K562 (cell line): ENCODE data around the gene SPECC1L. TPM values are rescaled to one million over a fixed set of nuclear protein-coding genes. Genes with fewer than 3 reads are reported as not detected.

ENCODE experiments used
- ATAC-seq: fragments of 200-7000 bp; cut with Tn5 transposase; 3 replicates; pipeline ENCODE4 v1.9.1; 2020; ENCODE audit warnings: moderate library complexity
- BruUV-seq: library from RNA; stranded (reverse); fragments of 400-500 nt; replicated peaks from 2 replicates; lab custom pipeline; 2021; lab: Mats Ljungman, UMichigan
- CTCF ChIA-PET: fragments of 300-600 bp; formaldehyde crosslinking; extraction: SDS; loops from one replicate; lab custom pipeline; 2021; ENCODE audit warnings: low intra/inter-chr PET ratio; lab: Yijun Ruan, JAX
- POLR2A ChIA-PET: fragments of 300-600, 350-650 bp; sonication (Branson Sonifier 250); formaldehyde crosslinking; extraction: SDS; loops from one replicate; lab custom pipeline; 2021; ENCODE audit warnings: antibody characterized with exemption, inconsistent platforms; lab: Yijun Ruan, JAX
- DNase-seq, 4 experiments: peaks; one replicate each; pipeline versions ENCODE4 v3.0.0 to v3.0.0-alpha.2; 2011 to 2018; ENCODE audit warnings: low spot score in 3 of 4, mixed read lengths in 3 of 4; ENCODE audit errors: extremely low read depth in 1 of 4
- FAIRE-seq: peaks from 2 replicates; lab custom pipeline; 2011; peaks lifted over from hg19 to GRCh38; lab: Jason Lieb, UNC
- H2AFZ ChIP-seq: 2 replicates; pipeline ENCODE4 v1.6.0; 2011; ENCODE audit warnings: low read depth, low read length, control low read depth, inconsistent platforms
- H3K27ac ChIP-seq: fragments of 200-600 bp; 3 replicates; pipeline ENCODE4 v1.8.0; 2011; ENCODE audit warnings: low read depth, mild to moderate bottlenecking, control low read depth, inconsistent platforms, low read length, moderate library complexity, mixed read lengths; ENCODE audit errors: extremely low read depth
- H3K27me3 ChIP-seq, 2 experiments: fragments of 300-600 bp in 1 of 2; 2 replicates in 1 of 2; 3 replicates in 1 of 2; pipeline versions ENCODE4 v1.6.0 to v1.8.0; 2011; ENCODE audit warnings: inconsistent platforms in 2 of 2, low read length in 2 of 2, mild to moderate bottlenecking in 1 of 2, mixed read lengths in 1 of 2, moderate library complexity in 1 of 2; ENCODE audit not compliant: control insufficient read depth in 2 of 2, insufficient read depth in 2 of 2
- H3K36me3 ChIP-seq: fragments of 300-600 bp; 3 replicates; pipeline ENCODE4 v1.8.0; 2011; ENCODE audit warnings: mild to moderate bottlenecking, low read length, inconsistent platforms; ENCODE audit not compliant: control insufficient read depth, insufficient read depth
- H3K4me1 ChIP-seq, 2 experiments: fragments of 200-600 bp in 1 of 2; replicated peaks in 1 of 2; 2 replicates in 1 of 2; 3 replicates in 1 of 2; pipeline versions ENCODE4 v1.5.1 to v1.8.0; 2011; ENCODE audit warnings: inconsistent platforms in 2 of 2, low read length in 2 of 2, mild to moderate bottlenecking in 1 of 2, mixed read lengths in 1 of 2, moderate library complexity in 1 of 2; ENCODE audit not compliant: control insufficient read depth in 2 of 2, insufficient read depth in 2 of 2
- H3K4me2 ChIP-seq: 2 replicates; pipeline ENCODE4 v1.6.1; 2011; ENCODE audit warnings: low read length, control low read depth, inconsistent platforms, mixed read lengths; ENCODE audit not compliant: insufficient read depth
- H3K4me3 ChIP-seq: fragments of 200-600 bp; sonication (generic), shearing (Covaris generic); 2 replicates; pipeline ENCODE4 v1.5.1; 2016; ENCODE audit warnings: control low read depth, inconsistent platforms
- H3K79me2 ChIP-seq: fragments of 200-600 bp; 3 replicates; pipeline ENCODE4 v1.8.0; 2011; ENCODE audit warnings: low read length, inconsistent platforms; ENCODE audit not compliant: control insufficient read depth, insufficient read depth
- H3K9ac ChIP-seq, 2 experiments: 2 replicates each; pipeline versions ENCODE4 v1.6.0 to v1.6.1; 2011; ENCODE audit warnings: low read depth in 2 of 2, low read length in 2 of 2, control low read depth in 1 of 2, inconsistent platforms in 1 of 2, mild to moderate bottlenecking in 1 of 2, mixed read lengths in 1 of 2; ENCODE audit not compliant: insufficient read depth in 1 of 2
- H3K9me1 ChIP-seq: one replicate; pipeline ENCODE4 v1.6.0; 2011; ENCODE audit warnings: inconsistent platforms, mild to moderate bottlenecking, low read length, moderate library complexity; ENCODE audit not compliant: control insufficient read depth, insufficient read depth
- H3K9me3 ChIP-seq: replicated peaks from 2 replicates; pipeline ENCODE4 v1.5.1; 2011; ENCODE audit warnings: low read depth, low read length, inconsistent platforms; ENCODE audit not compliant: control insufficient read depth, insufficient read depth
- H4K20me1 ChIP-seq: replicated peaks from 2 replicates; pipeline ENCODE4 v1.6.1; 2011; ENCODE audit warnings: low read length, inconsistent platforms, mixed read lengths; ENCODE audit not compliant: control insufficient read depth, insufficient read depth
- CC2D1A ChIP-seq: fragments of 450-650 bp; IDR thresholded peaks from 2 replicates; pipeline ENCODE4 v1.6.1; 2017; ENCODE audit warnings: mild to moderate bottlenecking
- HDAC8 ChIP-seq: fragments of 450-650 bp; IDR thresholded peaks from 2 replicates; pipeline ENCODE4 v1.6.1; 2016; ENCODE audit warnings: mild to moderate bottlenecking, missing genetic modification characterization, moderate library complexity, missing compliant biosample characterization
- MCM5 ChIP-seq: fragments of 450-650 bp; IDR thresholded peaks from 2 replicates; pipeline ENCODE4 v1.6.1; 2016; ENCODE audit warnings: low read depth
- POLR2G ChIP-seq: fragments of 200-400 bp; formaldehyde crosslinking; IDR thresholded peaks from 2 replicates; pipeline ENCODE4 v1.6.1; 2017; ENCODE audit warnings: low read depth, mild to moderate bottlenecking, antibody characterized with exemption, low read length, moderate library complexity
- WGBS: fragments of 100-300 bp; shearing (Covaris generic); methylation state at CpG from one replicate; pipeline ENCODE4 v1.1.6; 2016; ENCODE audit warnings: low coverage, mixed read lengths; ENCODE audit not compliant: insufficient coverage; ENCODE audit errors: missing lambda C conversion rate; 5-methylcytosine and 5-hydroxymethylcytosine counted together
- in situ Hi-C: fragments of 300-500 bp; cut with MboI; formaldehyde crosslinking; loops from 4 replicates; pipeline ENCODE4 v1.15.0; 2018; ENCODE audit warnings: inconsistent platforms, mixed read lengths
- intact Hi-C: fragments of 100-400 bp; cut with micrococcal nuclease; formaldehyde crosslinking; loops from 2 replicates; pipeline ENCODE4 v1.14.2; 2022
- polyA plus RNA-seq, 8 experiments: library from polyadenylated mRNA; depleted of rRNA in 4 of 8; stranded (reverse) in 5 of 8; unstranded in 3 of 8; fragments of >200 nt; fragmentation: Nextera tagmentation in 2 of 8; fragmentation: Illumina TruSeq in 1 of 8; extraction: Ambion mirVana in 2 of 8; extraction: Trizol in 1 of 8; gene quantifications; 2 replicates each; pipeline versions ENCODE4 v1.2.1 to v1.2.3, GENCODE V29; 2011 to 2014; ENCODE audit warnings: inconsistent platforms in 1 of 8, missing spikeins in 1 of 8
- total RNA-seq, 7 experiments: library from RNA; depleted of rRNA in 6 of 7; stranded (reverse); fragments of >200 nt in 6 of 7; fragmentation: Illumina TruSeq in 2 of 7; extraction: Trizol in 2 of 7; gene quantifications; 2 replicates each; pipeline versions ENCODE4 v1.2.1 to v1.2.3, GENCODE V29; 2011 to 2021; ENCODE audit warnings: low replicate concordance in 1 of 7

SPECC1L gene
- total and polyA plus RNA-seq, 9 of the 15 experiments (the other 6 are each of a cell fraction or from before 2014, with no cell fraction given): 1.4 to 27.9 (median 14.5) TPM

DNA sequence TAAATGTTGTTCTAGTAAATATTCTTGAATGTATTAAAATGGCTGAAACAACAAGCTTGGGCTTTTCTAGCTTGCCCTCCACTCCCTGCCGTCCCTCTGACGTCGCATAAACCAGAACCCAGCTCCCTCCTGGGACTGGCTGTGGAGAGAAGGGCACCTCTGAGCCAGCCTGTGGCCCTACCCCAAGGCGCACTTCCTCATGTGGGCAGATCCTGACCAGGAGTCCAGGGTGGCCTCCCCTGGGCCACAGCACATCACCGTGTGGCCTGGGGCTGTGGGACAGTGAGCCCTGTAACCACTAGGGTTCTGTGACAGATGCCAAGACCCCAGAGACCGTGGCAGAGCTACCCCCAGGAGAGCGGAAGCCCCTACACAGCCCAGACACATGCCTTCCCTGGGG, 146.6 kb downstream of the SPECC1L start:
- 80% methylated on average over 6 of the region's 7 CpGs for WGBS
- Histone ChIP-seq H3K4me3 (no peak overlapping the region), H3K9me3 (no peaks in the 10 kb centered on the region), H3K4me1 (peaks cover 0 to 7% of the 10 kb centered on the region in 2 experiments; a peak in 2 of 5 replicates), H3K4me2 (no peak overlapping the region), H3K27me3 (no peaks in the 10 kb centered on the region), H3K27ac (no peak overlapping the region), H3K9ac (no peak overlapping the region), H2AFZ (no peak overlapping the region), H3K36me3 (peaks cover 23% of the 10 kb centered on the region; the same call in 1 of the 3 replicates), H3K9me1 (no peaks in the 10 kb centered on the region), H3K79me2 (no peaks in the 10 kb centered on the region), H4K20me1 (peaks cover 3% of the 10 kb centered on the region; the same call in 1 of the 2 replicates)
- no peak for TF ChIP-seq HDAC8
- TF ChIP-seq POLR2G: peak; percentile 35; the same call in 1 of the 2 replicates
- TF ChIP-seq CC2D1A: no peak
- DNase-seq (no peak), FAIRE-seq (no peak), ATAC-seq (no peak)
- POLR2A ChIA-PET: interaction anchor here (0.5 to 1.0 kb wide), 2 partner anchors 113 to 1431 kb away, joined by 3 to 4 read pairs; no protein-coding TSS in a partner anchor
- intact Hi-C loops: no loop called here
- BruUV-seq: no TSS peak
- CTCF ChIA-PET: no interaction called here
- in situ Hi-C loops: loop anchor here (5.0 to 10.0 kb wide), 2 partner anchors 95 to 358 kb away; partner anchors contain the start of gene PIWIL3

- no TSS peak for BruUV-seq
- DNase-seq: no peak
- Histone ChIP-seq H3K27ac (no peak overlapping the region), H3K4me1 (peaks cover 0 to 7% of the 10 kb centered on the region in 2 experiments; a peak in 2 of 5 replicates), H3K9me3 (no peaks in the 10 kb centered on the region), H3K9me1 (no peaks in the 10 kb centered on the region), H3K36me3 (peaks cover 19% of the 10 kb centered on the region; the same call in 1 of the 3 replicates), H3K79me2 (no peaks in the 10 kb centered on the region), H2AFZ (no peak overlapping the region), H4K20me1 (peaks cover 3% of the 10 kb centered on the region; the same call in 1 of the 2 replicates), H3K4me2 (no peak overlapping the region), H3K9ac (no peak overlapping the region), H3K27me3 (no peaks in the 10 kb centered on the region), H3K4me3 (no peak overlapping the region)
- WGBS: 72% methylated on average over 7 of the region's 16 CpGs
- CTCF ChIA-PET: no interaction called here
- TF ChIP-seq POLR2G (peak; percentile 39; the same call in 1 of the 2 replicates), MCM5 (no peak)
- ATAC-seq: no peak
- in situ Hi-C loops: loop anchor here (5.0 to 10.0 kb wide), 2 partner anchors 94 to 357 kb away; partner anchors contain the start of gene PIWIL3
- POLR2A ChIA-PET: interaction anchor here (1.0 kb wide), 2 partner anchors 11 to 112 kb away, joined by 3 read pairs; no protein-coding TSS in a partner anchor
- FAIRE-seq: no peak
- intact Hi-C loops: no loop called here
Observed at GRCh38 chr22:24417901-24418641, 147.4 kb downstream of the SPECC1L start.
